Measurements from ENCODE around the gene MPP3.

Gene MPP3

GRCh38 chr17:43860077-43860725 is 27.3 kb upstream of the MPP3 start:
- no peak for TF ChIP-seq CTCF (IDR thresholded peaks at IDR 0.05; ENCODE audit: borderline replicate concordance, insufficient read depth, low read depth, low read length)
- no peak overlapping the region for H3K4me3 ChIP-seq (ENCODE audit: low read depth, low read length)

- no peak overlapping the region for H3K4me3 ChIP-seq (ENCODE audit: low read depth, low read length)
- no peak for TF ChIP-seq CTCF (IDR thresholded peaks at IDR 0.05; ENCODE audit: borderline replicate concordance, insufficient read depth, low read depth, low read length)
These were observed 25.1 kb upstream of the MPP3 start for GRCh38 chr17:43857957-43858600.

GRCh38 chr17:43857141-43857540 is 24.2 kb upstream of the MPP3 start:
- no peak overlapping the region for H3K4me3 ChIP-seq (ENCODE audit: low read depth, low read length)
- TF ChIP-seq CTCF (IDR thresholded peaks at IDR 0.05; ENCODE audit: borderline replicate concordance, insufficient read depth, low read depth, low read length), result no peak

GRCh38 chr17:43856141-43856540 is 23.2 kb upstream of the MPP3 start:
- no peak overlapping the region for H3K4me3 ChIP-seq (ENCODE audit: low read depth, low read length)
- no peak for TF ChIP-seq CTCF (IDR thresholded peaks at IDR 0.05; ENCODE audit: borderline replicate concordance, insufficient read depth, low read depth, low read length)

GRCh38 chr17:43855061-43855460 is 22.1 kb upstream of the MPP3 start:
- no peak overlapping the region for H3K4me3 ChIP-seq (ENCODE audit: low read depth, low read length)
- no peak for TF ChIP-seq CTCF (IDR thresholded peaks at IDR 0.05; ENCODE audit: borderline replicate concordance, insufficient read depth, low read depth, low read length)

- H3K4me3 ChIP-seq (ENCODE audit: low read depth, low read length), result no peak overlapping the region
- TF ChIP-seq CTCF (IDR thresholded peaks at IDR 0.05; ENCODE audit: borderline replicate concordance, insufficient read depth, low read depth, low read length), result no peak
These were observed 21.6 kb upstream of the MPP3 start for GRCh38 chr17:43854498-43854897.

- no peak for TF ChIP-seq CTCF (IDR thresholded peaks at IDR 0.05; ENCODE audit: borderline replicate concordance, insufficient read depth, low read depth, low read length)
These were observed 20.6 kb upstream of the MPP3 start for GRCh38 chr17:43853546-43853945.

More at GRCh38 chr17:43853546-43853945, 20.6 kb upstream of the MPP3 start:
- H3K4me3 ChIP-seq (ENCODE audit: low read depth, low read length), result no peak overlapping the region

Data from GM12875 (cell line).